Small intestine (tissue), 16 donors: ENCODE data around the gene DDX42. TPM values are rescaled to one million over a fixed set of nuclear protein-coding genes. Genes with fewer than 3 reads are reported as not detected.

Source experiments
- DNase-seq, 2 donors: peaks; one replicate each; pipeline versions ENCODE4 v3.0.0 to v3.0.0-alpha.2; 2013
- FAIRE-seq: peaks from 2 replicates; lab custom pipeline; 2012; peaks lifted over from hg19 to GRCh38; lab: Jason Lieb, UNC
- H3K27ac ChIP-seq, 3 donors: one replicate each; pipeline ENCODE4 v1.5.1; 2013; ENCODE audit warnings: low read length in 2 of 3, mild to moderate bottlenecking in 2 of 3, control low read depth in 1 of 3, inconsistent platforms in 1 of 3, low read depth in 1 of 3, moderate library complexity in 1 of 3
- H3K27me3 ChIP-seq, 3 donors: one replicate each; pipeline ENCODE4 v1.6.1; 2013; ENCODE audit warnings: low read length in 3 of 3, inconsistent platforms in 1 of 3; ENCODE audit not compliant: control insufficient read depth in 3 of 3, insufficient read depth in 3 of 3
- H3K36me3 ChIP-seq, 3 donors: one replicate each; pipeline ENCODE4 v1.6.1; 2013; ENCODE audit warnings: low read length in 3 of 3, inconsistent platforms in 1 of 3, low read depth in 1 of 3, mild to moderate bottlenecking in 1 of 3, moderate library complexity in 1 of 3; ENCODE audit not compliant: control insufficient read depth in 3 of 3, insufficient read depth in 2 of 3
- H3K4me1 ChIP-seq, 3 donors: one replicate each; pipeline ENCODE4 v1.6.1; 2013; ENCODE audit warnings: low read length in 2 of 3, inconsistent platforms in 1 of 3, low read depth in 1 of 3, mild to moderate bottlenecking in 1 of 3, moderate library complexity in 1 of 3; ENCODE audit not compliant: control insufficient read depth in 3 of 3, insufficient read depth in 2 of 3
- H3K4me3 ChIP-seq, 3 donors: one replicate each; pipeline ENCODE4 v1.5.1; 2013; ENCODE audit warnings: low read length in 3 of 3, control low read depth in 1 of 3, inconsistent platforms in 1 of 3, low read depth in 1 of 3, mild to moderate bottlenecking in 1 of 3, moderate library complexity in 1 of 3
- H3K9me3 ChIP-seq, 2 donors: one replicate each; pipeline ENCODE4 v1.6.1; 2013; ENCODE audit warnings: low read depth in 1 of 2, low read length in 1 of 2; ENCODE audit not compliant: control insufficient read depth in 2 of 2, insufficient read depth in 1 of 2
- WGBS, 3 donors: extraction: QIAGEN DNeasy Blood & Tissue Kit; methylation state at CpG; one replicate each; pipeline ENCODE4 v1.1.7; 2013; 5-methylcytosine and 5-hydroxymethylcytosine counted together
- long read RNA-seq, 10 donors: transcript quantifications; one replicate each; lab custom pipeline, GENCODE V29; 2026
- polyA plus RNA-seq, 4 donors: library from polyadenylated mRNA; stranded (reverse) in 3 of 4; unstranded in 1 of 4; fragments of 200-250 nt in 3 of 4; fragments of 120-200 nt in 1 of 4; gene quantifications; one replicate each; pipeline versions ENCODE4 v1.2.1 to v1.2.3, GENCODE V29; 2013
- donor health status: healthy with polysubstance abuse.
- donor health status: control.
- donor health status: control.
- donor health status: Bipolar disorder and iron deficiency.
- donor health status: healthy.

Gene DDX42
- 100 to 1,000 TPM in 1 of 4 donors, 10 to 100 TPM in 3; 43.5 to 128 (median 51.6) TPM for polyA plus RNA-seq
- long read RNA-seq, donor 1, result 0 reads
- long read RNA-seq, donor 2, transcript DDX42-214 (1 exons, 2,244 nt), result major isoform, 21 of 24 reads
- long read RNA-seq, donor 2, partial matches to known transcripts, result 0 of 24 reads
- long read RNA-seq, donor 2, other reads (novel, unspliced or antisense), result 0 of 24 reads
- long read RNA-seq, donor 3, transcript DDX42-214 (1 exons, 2,244 nt), result major isoform, 71 of 81 reads
- long read RNA-seq, donor 3, partial matches to known transcripts, result 5 of 81 reads
- long read RNA-seq, donor 3, other reads (novel, unspliced or antisense), result 0 of 81 reads
- long read RNA-seq, donor 4, transcript DDX42-214 (1 exons, 2,244 nt), result major isoform, 6 of 6 reads
- long read RNA-seq, donor 4, partial matches to known transcripts, result 0 of 6 reads
- long read RNA-seq, donor 4, other reads (novel, unspliced or antisense), result 0 of 6 reads
- long read RNA-seq, donor 5, transcript DDX42-214 (1 exons, 2,244 nt), result major isoform, 24 of 25 reads
- long read RNA-seq, donor 5, partial matches to known transcripts, result 0 of 25 reads
- long read RNA-seq, donor 5, other reads (novel, unspliced or antisense), result 0 of 25 reads
- long read RNA-seq, donor 6, full-length matches to known transcripts, result 48 of 54 reads
- long read RNA-seq, donor 6, partial matches to known transcripts, result 6 of 54 reads
- long read RNA-seq, donor 6, other reads (novel, unspliced or antisense), result 0 of 54 reads
- long read RNA-seq, donor 7, full-length matches to known transcripts, result 55 of 55 reads
- long read RNA-seq, donor 7, partial matches to known transcripts, result 0 of 55 reads
- long read RNA-seq, donor 7, other reads (novel, unspliced or antisense), result 0 of 55 reads
- long read RNA-seq, donor 8, transcript DDX42-214 (1 exons, 2,244 nt), result major isoform, 11 of 11 reads
- long read RNA-seq, donor 8, partial matches to known transcripts, result 0 of 11 reads
- long read RNA-seq, donor 8, other reads (novel, unspliced or antisense), result 0 of 11 reads
- long read RNA-seq, donor 9, transcript DDX42-214 (1 exons, 2,244 nt), result major isoform, 23 of 23 reads
- long read RNA-seq, donor 9, partial matches to known transcripts, result 0 of 23 reads
- long read RNA-seq, donor 9, other reads (novel, unspliced or antisense), result 0 of 23 reads
- long read RNA-seq, donor 10, transcript DDX42-214 (1 exons, 2,244 nt), result major isoform, 73 of 83 reads
- long read RNA-seq, donor 10, partial matches to known transcripts, result 0 of 83 reads
- long read RNA-seq, donor 10, other reads (novel, unspliced or antisense), result 0 of 83 reads

GRCh38 chr17:63774141-63774968, at the start of gene DDX42:
Gene DDX42, plus strand, starts transcription at chr17:63774170. Its CDS starts 12,880 bp downstream, at chr17:63787050.
- DNase-seq (peak in 1 of 2 donors; percentile 53), FAIRE-seq (no peak)
- whole genome bisulfite sequencing, 3 donors, result 0% methylated on average over 47 to 67 of the region's 67 CpGs
- Histone ChIP-seq H3K4me3 (peak within 1 kb of the TSS; percentile 89 to 99 (median 94)), H3K27ac (peak within 1 kb of the TSS; percentile 96 to 99 (median 98)), H3K4me1 (peaks cover 0 to 8% (median 2%) of the 10 kb centered on the region in 3 donors), H3K27me3 (no peaks in the 10 kb centered on the region), H3K36me3 (peaks cover 0 to 15% (median 0%) of the 10 kb centered on the region in 3 donors), H3K9me3 (no peaks in the 10 kb centered on the region)

GRCh38 chr17:63735691-63736090, 38.3 kb upstream of the DDX42 start:
- peaks cover 0 to 8% (median 0%) of the 10 kb centered on the region in 3 donors for H3K36me3 ChIP-seq
- H3K27me3 ChIP-seq, result no peaks in the 10 kb centered on the region
- no peak for FAIRE-seq
- no peak for DNase-seq
- H3K4me3 ChIP-seq, result no peak overlapping the region
- 94 to 99% (median 97%) methylated on average over 5 to 8 of the region's 8 CpGs for WGBS, 3 donors
- peaks cover 0 to 9% (median 3%) of the 10 kb centered on the region in 3 donors for H3K4me1 ChIP-seq
- no peaks in the 10 kb centered on the region for H3K9me3 ChIP-seq
- no peak overlapping the region for H3K27ac ChIP-seq

GRCh38 chr17:63740464-63741142, 33.4 kb upstream of the DDX42 start:
- H3K4me3 ChIP-seq, result peak overlapping the region; percentile 73 to 100 (median 95)
- H3K4me1 ChIP-seq, result peaks cover 0 to 9% (median 3%) of the 10 kb centered on the region in 3 donors
- FAIRE-seq, result no peak
- peak in 1 of 2 donors; percentile 56 for DNase-seq
- H3K27ac ChIP-seq, result peak overlapping the region; percentile 95 to 99 (median 96)
- WGBS, 3 donors, result 13 to 26% (median 15%) methylated on average over 12 of the region's 12 CpGs
- no peaks in the 10 kb centered on the region for H3K27me3 ChIP-seq
- H3K36me3 ChIP-seq, result peaks cover under 1 to 6% (median 1%) of the 10 kb centered on the region in 3 donors
- H3K9me3 ChIP-seq, result no peaks in the 10 kb centered on the region

GRCh38 chr17:63741143-63741407, 32.9 kb upstream of the DDX42 start:
- Histone ChIP-seq H3K27ac (peak overlapping the region; percentile 95 to 99 (median 96)), H3K4me3 (peak overlapping the region; percentile 73 to 100 (median 95)), H3K4me1 (peaks cover 0 to 9% (median 3%) of the 10 kb centered on the region in 3 donors), H3K27me3 (no peaks in the 10 kb centered on the region), H3K9me3 (no peaks in the 10 kb centered on the region), H3K36me3 (peaks cover 4 to 6% (median 6%) of the 10 kb centered on the region in 3 donors)
- DNase-seq, result peak in 1 of 2 donors; percentile 54
- 0 to 1% (median 1%) methylated on average over 14 of the region's 14 CpGs for WGBS, 3 donors
- no peak for FAIRE-seq

GRCh38 chr17:63741408-63742173, 32.4 kb upstream of the DDX42 start, which contains the start of gene STRADA:
Gene STRADA, minus strand, starts transcription at chr17:63741799. Its CDS starts 13,430 bp downstream, at chr17:63728369.
- H3K27me3 ChIP-seq, result no peaks in the 10 kb centered on the region
- H3K27ac ChIP-seq, result peak within 1 kb of the TSS; percentile 95 to 99 (median 96)
- peak; percentile 99 to 100 for DNase-seq
- peak within 1 kb of the TSS; percentile 73 to 100 (median 95) for H3K4me3 ChIP-seq
- H3K36me3 ChIP-seq, result peaks cover 4 to 6% (median 6%) of the 10 kb centered on the region in 3 donors
- H3K4me1 ChIP-seq, result peaks cover 0 to 9% (median 3%) of the 10 kb centered on the region in 3 donors
- FAIRE-seq, result no peak
- 0% methylated on average over 50 to 61 of the region's 61 CpGs for WGBS, 3 donors
- H3K9me3 ChIP-seq, result no peaks in the 10 kb centered on the region

GRCh38 chr17:63751806-63752205, 22.2 kb upstream of the DDX42 start:
- Histone ChIP-seq H3K27ac (no peak overlapping the region), H3K4me3 (no peak overlapping the region), H3K9me3 (no peaks in the 10 kb centered on the region), H3K4me1 (peaks cover 0 to 5% (median 0%) of the 10 kb centered on the region in 3 donors), H3K36me3 (peaks cover 19 to 55% (median 22%) of the 10 kb centered on the region in 3 donors), H3K27me3 (no peaks in the 10 kb centered on the region)
- 54 to 84% (median 68%) methylated on average over 8 of the region's 8 CpGs for WGBS, 3 donors
- no peak for FAIRE-seq
- no peak for DNase-seq
